GM19193 (cell line): Measurements from ENCODE around the gene LSM14B.

ENCODE experiments used
- POLR2A ChIP-seq: IDR thresholded peaks from 4 replicates; pipeline ENCODE4 v1.6.1; 2011; ENCODE audit not compliant: insufficient read depth, insufficient read length; ENCODE audit errors: extremely low read depth

LSM14B gene

GRCh38 chr20:62103508-62104233 is 18.6 kb upstream of the LSM14B start:
- no peak for TF ChIP-seq POLR2A

DNA sequence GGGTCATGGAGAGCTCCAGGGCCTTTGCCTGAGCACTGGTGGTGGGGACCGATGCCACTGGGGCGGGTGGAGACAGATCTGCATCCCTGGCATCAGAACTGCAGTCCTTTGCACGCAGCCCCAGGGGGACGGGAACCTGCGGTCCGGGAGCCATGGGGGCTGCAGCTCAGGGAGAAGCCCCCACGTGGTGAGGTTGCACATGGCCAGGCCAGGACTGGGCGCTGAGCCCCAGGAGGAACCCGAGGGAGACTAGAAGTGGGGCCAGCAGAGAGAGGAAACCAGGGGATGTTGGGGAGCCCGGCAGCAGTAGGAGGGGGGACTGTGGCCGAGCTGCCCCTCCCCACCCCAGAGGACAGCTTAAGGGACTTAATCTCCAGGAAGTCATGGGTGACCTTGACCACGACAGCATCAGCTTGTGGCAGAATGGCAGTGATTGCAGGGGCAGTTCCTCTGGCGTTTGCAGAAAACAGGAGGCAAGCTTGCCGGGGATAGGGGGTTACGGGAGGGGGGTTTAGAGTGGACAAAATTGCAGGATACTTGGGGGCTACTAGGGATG is 18.0 kb upstream of the LSM14B start:
- no peak for TF ChIP-seq POLR2A

GRCh38 chr20:62104791-62105345 is 17.4 kb upstream of the LSM14B start:
- TF ChIP-seq POLR2A = no peak

- no peak for TF ChIP-seq POLR2A
Observed at GRCh38 chr20:62105592-62105991, 16.7 kb upstream of the LSM14B start.

DNA sequence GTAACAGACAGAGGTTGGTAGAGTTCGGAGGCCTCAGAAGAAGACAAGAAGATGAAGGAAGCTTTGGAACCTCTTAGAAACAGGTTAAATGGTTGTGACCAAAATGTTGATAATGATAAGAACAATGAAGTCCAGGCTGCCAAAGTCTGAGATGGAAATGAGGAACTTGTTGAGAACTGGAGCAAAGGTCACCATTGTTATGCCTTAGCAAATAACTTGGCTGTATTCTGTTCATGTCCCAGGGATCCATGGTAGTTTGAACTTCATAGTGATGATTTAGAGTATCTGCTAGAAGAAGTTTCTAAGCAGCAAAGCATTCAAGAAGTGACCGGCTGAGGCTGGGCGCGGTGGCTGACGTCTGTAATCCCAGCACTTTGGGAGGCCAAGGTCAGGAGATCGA is 11.1 kb upstream of the LSM14B start:
- no peak for TF ChIP-seq POLR2A

GRCh38 chr20:62112368-62112767 is 9.9 kb upstream of the LSM14B start:
- no peak for TF ChIP-seq POLR2A

DNA sequence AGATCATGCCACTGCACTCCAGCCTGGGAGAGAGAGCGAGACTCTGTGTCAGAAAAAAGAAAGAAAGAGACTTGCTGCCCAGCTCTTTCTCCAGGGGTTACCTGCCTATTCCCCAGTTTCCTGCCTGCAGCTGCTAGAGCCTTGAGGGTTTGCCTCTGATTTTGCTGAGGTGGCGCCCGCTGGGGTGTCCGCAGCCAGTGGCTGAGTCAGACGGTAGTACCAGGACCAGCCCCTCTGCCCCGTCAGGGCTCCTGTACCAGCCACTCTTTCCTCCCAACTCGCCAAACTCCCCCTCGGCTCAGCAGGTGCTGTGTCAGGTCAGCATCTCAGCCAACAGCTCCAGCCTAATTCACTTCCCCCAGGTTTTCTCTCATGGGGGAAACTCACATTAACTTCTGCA is 7.4 kb upstream of the LSM14B start:
- TF ChIP-seq POLR2A = no peak

DNA sequence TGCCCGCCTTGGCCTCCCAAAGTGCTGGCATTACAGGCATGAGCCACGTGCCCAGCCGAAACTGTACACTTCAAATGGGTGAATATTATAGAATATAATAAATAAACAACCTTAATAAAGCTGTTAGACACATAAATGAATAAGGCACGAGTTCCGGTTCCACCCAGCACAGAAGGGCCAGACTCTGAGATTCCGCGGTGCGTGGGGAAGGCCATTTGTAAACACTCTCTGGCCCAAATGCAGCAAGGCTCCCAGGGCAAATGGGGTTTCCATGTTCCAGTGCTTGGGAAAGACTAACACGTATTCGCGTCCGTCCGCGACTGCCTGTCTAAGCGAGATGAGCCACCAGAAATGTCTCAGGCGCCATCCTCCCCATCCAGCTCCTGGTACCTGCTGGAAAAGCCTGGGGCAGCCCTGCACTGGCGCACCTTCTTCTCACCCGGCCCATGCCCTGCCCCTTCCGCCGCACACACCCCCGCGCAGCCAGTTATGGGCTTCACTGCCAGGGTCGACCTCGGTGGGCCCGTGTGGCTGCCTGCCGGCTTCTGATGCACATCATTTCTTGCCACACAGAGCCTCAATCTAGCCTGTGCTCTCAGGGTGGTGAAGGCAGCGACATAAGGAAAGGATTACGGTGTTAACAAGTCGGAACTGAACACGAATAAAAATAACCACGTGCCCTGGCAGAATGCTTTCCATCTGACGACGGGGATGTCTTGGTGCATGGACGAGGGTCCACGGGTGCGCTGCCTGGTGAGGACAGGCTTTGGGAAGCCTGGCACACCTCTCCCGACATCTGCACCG is 5.5 kb upstream of the LSM14B start:
- no peak for TF ChIP-seq POLR2A

DNA sequence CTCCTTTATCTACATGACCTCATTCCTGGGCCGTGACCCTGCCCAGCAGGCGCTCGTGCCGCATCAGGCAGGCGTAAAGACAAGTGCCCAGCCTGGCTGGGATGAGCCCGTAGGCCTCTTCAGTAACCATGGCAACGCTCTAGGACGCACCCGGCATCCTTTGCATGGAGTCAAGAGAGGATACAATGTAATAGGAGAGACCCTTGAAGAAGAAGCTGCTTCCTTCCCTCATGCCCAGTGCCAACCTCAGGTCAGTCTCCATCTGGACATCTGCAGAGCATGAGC is 5.0 kb upstream of the LSM14B start:
- TF ChIP-seq POLR2A = no peak

DNA sequence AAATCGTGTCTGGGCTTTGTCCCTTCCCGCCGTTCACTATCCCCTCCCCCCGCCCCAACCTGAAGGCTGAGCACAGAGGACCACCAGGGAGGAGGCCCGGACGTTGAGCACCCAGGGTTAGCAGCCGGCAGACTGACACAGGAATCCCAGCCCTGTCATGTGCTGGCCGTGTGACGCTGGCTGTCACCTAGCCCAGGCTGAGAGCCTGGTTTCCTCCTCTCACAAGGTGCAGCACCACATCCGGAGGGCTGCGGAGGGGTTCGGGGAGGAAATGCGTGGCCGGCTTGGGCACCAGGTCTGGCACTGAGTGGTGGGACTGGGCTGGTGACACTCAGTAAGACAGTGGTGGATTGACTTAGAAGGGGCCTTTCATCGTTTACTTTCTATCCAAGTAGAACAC is 4.6 kb upstream of the LSM14B start:
- no peak for TF ChIP-seq POLR2A

DNA sequence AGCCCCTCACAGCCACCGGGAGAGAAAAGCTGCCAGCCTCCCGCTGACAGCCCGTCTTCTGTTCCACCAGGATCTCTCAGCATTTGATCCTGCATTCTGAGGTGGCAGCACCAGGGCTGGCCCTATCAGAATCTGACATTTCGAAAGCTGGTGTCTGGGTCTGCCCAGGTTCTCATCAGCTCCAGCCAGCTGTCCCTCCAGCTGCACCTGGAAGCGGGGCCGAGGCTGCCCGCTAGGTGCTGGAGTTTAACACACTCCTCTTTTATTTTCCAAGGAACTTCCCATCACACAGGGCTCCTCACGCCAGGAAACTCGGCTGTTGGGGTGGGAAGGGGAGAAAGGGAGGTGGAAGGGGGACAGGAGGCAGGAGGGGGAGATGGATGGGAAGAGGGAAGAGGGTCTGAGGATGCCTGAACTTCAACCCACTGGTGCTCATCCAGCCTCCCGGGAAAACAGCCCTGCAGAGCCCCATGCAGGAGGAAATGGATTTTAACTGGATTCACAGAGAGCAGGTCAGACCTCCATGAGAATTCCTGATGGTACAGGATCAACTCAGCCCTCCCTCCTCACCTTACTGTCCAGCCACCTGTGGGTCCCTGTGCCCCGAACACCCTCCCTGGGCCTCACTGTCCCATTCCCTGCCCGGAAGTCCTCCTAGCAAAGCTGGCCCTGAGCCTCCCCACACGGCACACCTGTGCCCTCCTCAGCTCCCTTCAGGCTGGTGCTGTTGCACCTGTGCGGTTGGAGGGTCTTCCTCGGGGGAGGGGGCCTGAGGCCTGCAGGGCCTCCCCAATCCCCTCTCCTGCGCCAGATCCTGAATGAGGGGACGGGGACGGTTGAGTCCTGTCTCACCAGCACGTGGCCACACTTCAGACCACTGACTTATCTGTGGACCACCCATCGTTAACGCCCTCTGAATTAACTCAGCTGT is 3.9 kb upstream of the LSM14B start:
- TF ChIP-seq POLR2A = no peak

GRCh38 chr20:62119115-62119514 is 3.2 kb upstream of the LSM14B start:
- TF ChIP-seq POLR2A = no peak

- TF ChIP-seq POLR2A = no peak
Observed at GRCh38 chr20:62119591-62120364, 2.5 kb upstream of the LSM14B start.

DNA sequence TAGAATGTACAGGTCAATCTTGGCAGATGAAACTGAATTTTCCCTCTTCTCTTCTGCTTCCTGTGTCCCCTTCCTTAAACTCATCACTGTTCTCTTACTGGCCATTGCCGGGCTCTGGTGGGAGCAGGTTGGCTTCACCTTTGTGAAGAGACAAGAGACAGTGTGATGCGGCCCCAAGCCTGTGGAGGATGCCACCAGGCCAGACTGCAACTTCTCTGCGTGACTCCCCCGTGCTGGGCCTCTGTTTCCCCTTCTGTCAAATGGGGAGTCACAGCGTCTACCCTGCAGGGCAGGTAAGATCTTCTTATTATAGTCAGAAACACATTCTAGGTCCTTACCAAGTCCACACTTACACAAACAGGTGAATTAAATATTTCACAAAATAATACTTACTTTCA is 1.9 kb upstream of the LSM14B start:
- TF ChIP-seq POLR2A = no peak
